ENCODE results near the gene GADD45A.
A peak's percentile ranks its signal among the peaks of the same experiment; 100 is the strongest.
"Not testable (repeated sequence)": the region's sequence is repeated elsewhere in the genome, so short reads cannot be mapped to it uniquely, and the experiment has no call there.

The GADD45A gene

DNA sequence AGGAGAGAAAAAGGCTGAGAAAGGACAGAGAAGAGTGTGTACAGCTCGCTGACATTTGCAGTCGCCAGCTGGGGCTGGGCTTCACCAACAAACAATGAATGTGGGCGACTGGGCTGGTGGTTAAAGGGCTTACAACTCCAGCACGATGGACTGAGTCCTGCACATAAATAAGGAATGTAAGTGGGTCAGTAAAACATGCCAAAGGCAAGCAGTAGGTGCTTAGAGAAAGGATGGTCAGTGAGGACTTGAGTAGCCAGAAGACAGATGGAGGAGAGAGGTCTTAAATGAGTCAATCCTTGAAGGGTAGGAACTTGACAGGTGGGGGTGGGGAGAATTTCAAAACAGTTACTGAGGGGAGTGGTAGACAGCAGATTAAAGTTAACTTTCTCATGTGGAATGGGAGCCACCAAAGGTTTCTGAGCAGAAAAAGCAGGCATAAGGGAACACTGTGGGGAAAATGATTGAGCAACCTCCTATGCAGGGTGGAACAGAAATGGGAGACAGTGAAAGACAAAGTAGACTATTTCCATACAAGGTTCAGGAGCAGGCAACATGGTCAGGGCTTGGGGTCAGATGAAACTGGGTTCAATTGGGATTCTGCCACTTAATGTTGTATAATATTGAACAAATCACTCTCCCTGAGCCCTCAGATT is 37.4 kb downstream of the GADD45A start:
- DNase-seq: no peak

DNA sequence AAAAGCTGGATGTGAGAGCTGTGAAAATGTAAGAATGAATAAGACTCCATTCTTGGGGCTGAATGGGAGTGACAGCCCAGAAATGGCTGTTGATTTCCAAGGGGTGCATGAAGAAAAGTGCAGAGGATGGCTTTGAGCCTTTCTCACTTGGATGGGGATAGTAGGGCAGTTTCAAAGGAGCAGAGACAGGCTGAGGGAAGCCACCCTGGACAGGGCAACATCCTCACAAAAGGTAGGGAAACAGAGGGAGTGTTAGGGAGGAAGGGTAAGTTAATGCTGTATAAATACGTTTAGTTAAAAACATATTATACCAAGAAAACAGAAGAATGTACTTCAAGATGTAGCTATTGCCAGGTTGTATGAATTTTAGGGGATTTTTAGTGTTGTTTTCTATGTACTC is 38.1 kb downstream of the GADD45A start:
- no peak for DNase-seq

DNA sequence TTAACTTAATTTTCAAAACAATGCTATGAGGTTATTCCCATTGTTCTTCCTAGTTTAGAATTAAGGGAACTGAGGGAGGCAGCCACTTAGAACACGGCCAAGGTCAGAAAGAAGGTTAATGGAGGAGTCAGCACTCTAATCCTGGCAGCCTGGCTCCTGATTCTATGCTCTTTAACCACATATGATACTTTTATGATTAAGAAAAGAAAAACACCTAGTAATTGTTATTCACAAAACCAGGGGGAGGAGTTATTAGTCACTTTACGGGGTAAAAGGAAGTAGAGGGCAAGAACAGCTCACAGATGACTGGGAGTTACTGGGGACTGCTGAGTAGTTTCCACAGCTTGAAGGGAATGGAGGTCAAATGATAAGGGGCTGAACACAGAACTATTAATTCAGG is 38.6 kb downstream of the GADD45A start:
- DNase-seq: peak in 1 of 2 experiments; percentile 10

DNA sequence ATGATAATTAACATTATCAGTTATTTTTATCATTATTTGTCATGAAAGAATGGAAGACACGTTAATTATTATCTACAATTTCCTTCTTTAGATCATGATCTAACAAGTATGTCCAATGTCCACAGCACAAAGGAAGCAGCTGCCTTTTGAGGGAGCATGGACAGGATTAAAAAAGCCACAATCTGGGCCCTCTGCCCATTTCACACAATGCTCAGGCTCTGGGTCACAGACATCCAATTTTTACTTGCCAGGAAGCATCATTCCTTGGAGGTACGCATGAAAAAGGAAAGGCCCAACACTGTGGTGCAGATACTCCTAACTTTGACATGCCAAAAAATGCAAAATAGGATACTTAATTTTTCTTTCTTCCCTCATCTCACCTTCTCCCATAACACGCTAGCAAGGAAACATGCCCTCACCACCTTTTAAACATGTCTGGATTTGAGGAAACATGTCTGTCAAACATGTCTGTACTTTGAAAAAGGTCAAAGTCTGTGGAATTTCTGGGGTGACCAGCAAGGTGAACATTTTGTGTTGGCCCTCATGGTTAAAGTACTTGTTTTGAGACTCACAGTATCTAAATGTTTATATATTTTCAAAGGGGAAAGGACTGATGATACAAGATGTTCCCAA is 40.0 kb downstream of the GADD45A start:
- no peak for DNase-seq

DNA sequence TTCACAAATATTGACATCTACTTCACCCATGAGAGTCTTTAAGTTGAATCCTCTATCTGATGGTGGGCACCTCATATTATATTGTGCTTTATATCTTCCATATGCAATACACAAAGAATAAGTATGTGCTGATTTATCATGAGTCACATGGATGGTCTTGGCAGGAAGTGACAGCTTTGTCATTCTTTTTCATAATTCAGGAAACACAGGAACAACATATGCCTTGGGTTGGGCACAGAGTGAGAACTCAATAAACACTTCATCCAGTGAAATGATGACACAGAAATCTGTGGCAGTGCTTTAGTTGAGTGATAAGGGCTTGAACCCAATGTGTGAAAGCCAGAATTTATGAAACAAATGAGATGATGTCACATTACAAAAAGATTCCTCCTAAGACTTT is 41.2 kb downstream of the GADD45A start:
- no peak for DNase-seq

DNA sequence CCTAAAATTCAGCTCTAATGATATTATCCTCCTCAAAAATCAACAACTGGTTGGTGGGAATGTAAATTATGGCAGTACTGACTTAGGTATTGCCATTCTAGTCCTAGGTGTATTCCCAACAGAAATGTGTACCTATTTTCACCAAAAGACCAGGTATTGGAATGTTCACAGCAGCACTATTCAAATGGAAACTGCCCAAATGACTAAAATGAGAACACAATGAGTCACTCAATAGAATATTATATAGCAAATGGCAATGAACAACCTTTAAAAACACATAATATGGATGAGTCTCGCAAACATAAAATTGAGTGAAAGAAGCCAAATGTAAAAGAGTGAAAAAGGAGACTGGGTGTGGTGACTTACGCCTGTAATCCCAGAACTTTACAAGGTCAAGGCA is 44.9 kb downstream of the GADD45A start:
- DNase-seq: no peak

DNA sequence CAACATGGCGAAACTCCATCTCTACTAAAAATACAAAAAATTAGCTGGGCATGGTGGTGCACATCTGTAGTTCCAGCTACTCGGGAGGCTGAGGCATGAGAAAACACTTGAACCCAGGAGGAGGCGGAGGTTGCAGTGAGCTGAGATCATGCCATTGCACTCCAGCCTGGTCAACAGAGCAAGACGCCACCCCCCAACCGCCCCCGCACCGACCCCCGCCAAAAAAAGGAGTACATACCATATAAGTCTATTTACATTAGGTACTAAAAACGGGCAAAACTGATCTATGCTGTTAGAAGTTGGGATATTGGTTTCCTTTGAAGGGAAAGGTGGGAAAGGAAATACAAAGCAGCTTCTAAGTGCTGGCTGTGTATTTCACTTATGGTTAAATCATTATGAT is 45.3 kb downstream of the GADD45A start:
- DNase-seq: not testable (repeated sequence)

DNA sequence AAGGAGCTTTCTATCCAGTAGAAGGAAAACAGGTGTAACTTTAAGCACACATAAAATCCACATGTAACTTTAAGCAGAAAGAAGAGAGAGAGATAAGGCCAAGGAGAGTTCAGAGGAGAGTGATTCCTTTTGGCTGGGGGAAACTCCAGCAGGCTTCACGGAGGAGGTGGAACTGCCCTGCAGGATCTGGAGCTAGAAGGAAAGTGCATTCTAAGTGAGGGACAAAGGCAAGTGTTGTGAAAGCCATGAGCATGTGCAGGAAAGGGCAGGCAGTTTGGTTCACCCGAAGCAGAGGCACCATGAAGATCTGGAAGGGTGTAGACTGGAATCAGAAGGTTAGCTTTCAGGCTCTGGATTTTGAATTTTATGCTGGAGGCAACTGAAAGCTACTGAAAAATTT is 46.3 kb downstream of the GADD45A start:
- no peak for DNase-seq

DNA sequence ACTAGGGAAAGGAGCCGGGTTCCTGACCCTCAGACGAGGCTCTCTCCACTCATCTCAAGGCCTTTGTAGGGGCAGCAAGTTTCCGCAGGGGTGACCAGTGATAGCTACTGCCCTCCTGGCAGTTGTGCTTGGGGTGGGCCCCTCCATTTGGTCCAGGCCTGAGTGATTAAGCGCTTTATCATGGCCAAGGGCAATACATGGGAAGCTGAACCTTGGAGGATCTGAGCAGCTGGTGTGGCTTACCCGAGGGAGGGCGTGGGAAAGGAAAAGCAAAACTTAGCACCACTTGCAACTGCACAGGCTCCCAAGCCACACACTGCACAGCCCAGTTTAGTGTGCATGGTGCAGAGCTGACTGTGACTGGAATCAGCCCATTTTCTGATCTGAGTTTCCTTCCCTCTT is 47.8 kb downstream of the GADD45A start:
- no peak for DNase-seq

DNA sequence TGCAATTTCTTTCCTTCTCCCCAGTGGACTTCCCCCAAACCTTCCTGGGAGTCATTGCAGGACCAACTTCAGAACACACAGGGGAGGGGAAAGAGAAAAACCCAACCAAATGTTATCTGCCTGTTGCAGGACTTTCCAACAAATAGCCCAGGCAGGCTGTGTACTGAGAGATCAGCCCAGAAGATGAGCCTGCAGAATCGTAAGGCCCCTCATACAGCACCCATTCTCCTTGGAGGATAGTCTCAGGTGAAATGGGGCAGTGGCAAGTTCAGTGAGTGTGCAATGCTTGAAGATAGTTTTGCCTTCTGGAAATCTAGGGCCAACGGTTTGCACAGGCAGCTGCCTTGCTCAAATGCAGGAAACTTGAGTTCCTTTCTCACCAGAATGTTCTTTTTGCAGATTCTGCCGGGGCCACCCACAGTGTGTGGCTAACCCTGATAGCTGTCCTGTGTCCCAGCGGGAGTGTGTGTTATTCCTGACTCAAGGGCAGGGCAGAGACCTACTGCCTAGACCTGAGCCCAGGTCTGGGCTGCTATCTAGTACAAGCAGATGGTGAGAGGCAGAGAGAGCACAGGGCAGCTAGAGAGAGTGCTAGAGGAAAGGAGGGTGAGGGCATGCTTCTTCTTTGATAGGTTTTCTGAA is 48.8 kb downstream of the GADD45A start:
- no peak for DNase-seq

DNA sequence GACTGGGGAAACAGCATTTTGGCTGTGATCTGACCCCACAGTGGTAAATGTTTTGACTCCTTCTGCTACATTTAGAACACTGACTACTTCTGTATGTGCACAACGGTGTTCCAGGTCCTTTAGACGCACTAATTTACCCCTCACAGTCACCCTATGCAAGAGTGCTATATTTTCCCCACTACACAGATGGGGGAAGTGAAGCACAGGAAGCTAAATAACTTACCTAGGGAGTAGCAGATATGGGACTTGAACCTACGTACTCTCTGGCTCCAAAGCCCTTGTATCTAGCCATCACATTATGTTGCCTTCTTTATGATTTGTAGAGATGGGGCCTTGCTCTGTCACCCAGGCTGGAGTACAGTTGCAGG is 49.3 kb downstream of the GADD45A start:
- DNase-seq: no peak

DNA sequence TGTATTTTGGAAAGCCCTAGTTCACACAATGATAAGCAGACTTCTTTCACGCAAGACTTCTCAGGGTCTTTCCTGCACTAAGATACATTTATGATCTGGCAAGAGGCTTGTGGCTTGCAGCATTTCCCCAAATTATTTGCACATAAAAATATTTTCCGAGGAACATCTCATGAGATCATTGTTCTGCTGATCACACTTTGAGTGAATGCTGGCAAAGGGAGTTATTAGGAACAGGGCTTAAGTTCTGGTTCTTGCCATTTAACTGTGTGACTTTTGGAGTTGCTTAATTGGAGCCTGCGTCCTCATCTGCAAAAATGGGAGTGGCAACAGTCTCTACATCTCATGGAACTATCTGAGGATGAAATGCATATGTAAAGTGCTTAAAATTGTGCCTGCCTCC is 50.2 kb downstream of the GADD45A start:
- no peak for DNase-seq

DNA sequence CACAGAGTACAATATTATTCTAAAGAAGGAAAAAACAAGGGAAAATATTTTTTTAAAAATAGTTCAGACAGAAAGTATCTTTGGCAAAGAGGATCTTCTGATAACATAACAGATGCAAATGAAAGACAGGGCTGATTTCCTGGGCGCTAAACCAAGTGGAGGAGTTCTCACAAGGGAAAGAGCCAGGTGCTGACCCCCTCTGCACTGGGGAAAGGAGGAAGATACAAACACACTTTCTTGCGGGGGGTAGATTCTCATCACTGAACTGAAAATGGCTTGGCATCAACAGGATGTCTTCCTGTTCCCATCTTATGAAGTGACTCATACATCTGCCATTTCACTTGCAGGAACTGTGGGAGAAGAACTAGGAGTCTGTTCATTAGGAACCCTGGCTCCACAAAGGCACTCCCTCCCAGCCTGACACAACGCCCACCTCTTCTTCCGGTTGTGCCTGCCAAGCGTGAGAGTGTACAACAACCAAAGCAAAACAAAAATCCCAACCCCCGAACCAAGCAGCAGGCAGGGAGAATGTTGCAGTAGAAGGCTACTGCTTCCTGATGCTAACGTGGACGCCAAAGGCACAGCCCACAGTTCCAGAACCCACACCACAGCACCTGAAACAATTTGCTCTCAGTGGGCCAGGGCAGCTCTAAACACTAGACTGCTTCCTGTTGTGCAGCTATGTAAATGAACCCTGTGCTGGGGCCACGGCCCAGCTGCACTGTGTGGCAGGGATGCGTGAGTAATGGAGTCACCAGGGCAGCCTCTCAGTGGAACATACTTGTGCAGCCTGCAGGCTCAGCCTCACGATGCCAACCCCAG is 51.0 kb downstream of the GADD45A start:
- peak; percentile 5 to 21 for DNase-seq

DNA sequence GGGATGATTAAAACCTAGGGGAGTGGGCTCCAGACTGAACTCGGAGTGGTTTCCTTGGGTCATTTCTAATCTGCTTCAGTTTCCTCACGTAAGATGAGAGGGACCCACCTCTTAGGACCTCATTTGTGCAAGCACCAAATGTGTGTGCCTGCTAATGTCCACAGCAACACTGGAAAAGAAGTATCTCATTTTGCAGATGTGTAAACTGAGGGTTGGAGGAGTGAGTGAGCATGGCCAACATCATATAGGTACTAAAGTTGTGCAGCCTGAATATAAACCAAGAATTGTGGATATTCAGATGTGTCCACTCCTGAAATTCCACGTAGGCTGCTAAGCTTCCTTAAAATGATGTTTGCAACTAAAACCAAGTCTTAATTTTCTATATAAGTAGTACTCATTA is 51.7 kb downstream of the GADD45A start:
- DNase-seq: no peak

DNA sequence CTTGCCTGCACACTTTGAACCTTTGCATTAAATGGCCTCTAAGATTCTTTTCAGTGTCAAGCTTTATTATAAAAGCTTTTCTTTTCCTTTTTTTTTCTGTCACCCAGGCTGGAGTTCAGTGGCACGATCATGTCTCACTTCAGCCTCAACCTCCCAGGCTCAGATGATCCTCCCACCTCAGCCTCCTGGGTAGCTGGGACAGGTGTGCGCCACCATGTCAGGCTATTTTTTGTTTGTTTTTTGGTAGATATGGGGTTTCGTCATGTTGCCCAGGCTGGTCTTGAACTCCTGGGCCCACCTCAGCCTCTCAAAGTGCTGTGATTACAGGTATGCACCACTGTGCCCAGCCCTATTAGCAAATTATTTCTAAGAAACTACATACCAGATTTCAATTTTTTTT is 52.9 kb downstream of the GADD45A start:
- no peak for DNase-seq
